ENCODE results near the gene LDHB.
A peak's percentile ranks its signal among the peaks of the same experiment; 100 is the strongest.

Gene LDHB

DNA sequence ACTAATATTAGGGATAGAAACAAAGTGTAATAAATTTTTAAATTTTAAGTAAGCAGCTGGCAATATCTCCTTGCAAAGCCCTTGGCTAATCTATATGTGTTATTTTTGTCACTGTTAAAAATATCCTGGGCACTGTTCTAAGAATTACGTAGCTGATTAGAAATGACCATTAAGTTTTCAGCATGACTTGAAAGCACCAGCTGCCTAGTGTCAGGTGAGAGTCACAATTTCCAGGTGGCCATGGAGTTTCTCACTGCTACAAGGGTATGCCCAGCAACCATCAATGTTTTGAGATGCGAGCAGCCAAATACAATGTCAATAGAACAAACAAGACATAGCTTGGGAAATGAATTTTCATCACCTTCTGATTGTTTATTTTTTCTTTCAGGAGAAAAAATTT, 29.7 kb downstream of the LDHB start:
- ChIA-PET POLR2A (no interaction called here), CTCF (interaction anchor here (0.6 kb wide), 1 partner anchor 19 kb away, joined by 3 read pairs; no protein-coding TSS in a partner anchor)
- TF ChIP-seq ZNF473 (tag by site-specific recombination; IDR thresholded peaks at IDR 0.05) (no peak), WT1 (tag by site-specific recombination; IDR thresholded peaks at IDR 0.05) (no peak), ZEB2 (tag by site-specific recombination; IDR thresholded peaks at IDR 0.05) (no peak), ZNF658 (tag by site-specific recombination; IDR thresholded peaks at IDR 0.05) (no peak), SP7 (tag by site-specific recombination; IDR thresholded peaks at IDR 0.05) (no peak), ZBTB1 (tag by site-specific recombination; IDR thresholded peaks at IDR 0.05) (no peak), ZFP3 (tag by site-specific recombination; IDR thresholded peaks at IDR 0.05; ENCODE audit: low read depth) (no peak), KLF7 (tag by site-specific recombination; IDR thresholded peaks at IDR 0.05; ENCODE audit: borderline replicate concordance) (no peak), ZNF585B (tag by site-specific recombination; IDR thresholded peaks at IDR 0.05) (no peak), ZNF629 (tag by site-specific recombination; IDR thresholded peaks at IDR 0.05) (no peak), ZNF624 (tag by site-specific recombination; IDR thresholded peaks at IDR 0.05) (no peak)
- TF ChIP-seq, protein P1, sequence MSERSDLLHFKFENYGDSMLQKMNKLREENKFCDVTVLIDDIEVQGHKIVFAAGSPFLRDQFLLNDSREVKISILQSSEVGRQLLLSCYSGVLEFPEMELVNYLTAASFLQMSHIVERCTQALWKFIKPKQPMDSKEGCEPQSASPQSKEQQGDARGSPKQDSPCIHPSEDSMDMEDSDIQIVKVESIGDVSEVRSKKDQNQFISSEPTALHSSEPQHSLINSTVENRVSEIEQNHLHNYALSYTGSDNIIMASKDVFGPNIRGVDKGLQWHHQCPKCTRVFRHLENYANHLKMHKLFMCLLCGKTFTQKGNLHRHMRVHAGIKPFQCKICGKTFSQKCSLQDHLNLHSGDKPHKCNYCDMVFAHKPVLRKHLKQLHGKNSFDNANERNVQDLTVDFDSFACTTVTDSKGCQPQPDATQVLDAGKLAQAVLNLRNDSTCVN (tag by site-specific recombination; optimal IDR thresholded peaks at IDR 0.05), result no peak
- TF ChIP-seq, protein P2, sequence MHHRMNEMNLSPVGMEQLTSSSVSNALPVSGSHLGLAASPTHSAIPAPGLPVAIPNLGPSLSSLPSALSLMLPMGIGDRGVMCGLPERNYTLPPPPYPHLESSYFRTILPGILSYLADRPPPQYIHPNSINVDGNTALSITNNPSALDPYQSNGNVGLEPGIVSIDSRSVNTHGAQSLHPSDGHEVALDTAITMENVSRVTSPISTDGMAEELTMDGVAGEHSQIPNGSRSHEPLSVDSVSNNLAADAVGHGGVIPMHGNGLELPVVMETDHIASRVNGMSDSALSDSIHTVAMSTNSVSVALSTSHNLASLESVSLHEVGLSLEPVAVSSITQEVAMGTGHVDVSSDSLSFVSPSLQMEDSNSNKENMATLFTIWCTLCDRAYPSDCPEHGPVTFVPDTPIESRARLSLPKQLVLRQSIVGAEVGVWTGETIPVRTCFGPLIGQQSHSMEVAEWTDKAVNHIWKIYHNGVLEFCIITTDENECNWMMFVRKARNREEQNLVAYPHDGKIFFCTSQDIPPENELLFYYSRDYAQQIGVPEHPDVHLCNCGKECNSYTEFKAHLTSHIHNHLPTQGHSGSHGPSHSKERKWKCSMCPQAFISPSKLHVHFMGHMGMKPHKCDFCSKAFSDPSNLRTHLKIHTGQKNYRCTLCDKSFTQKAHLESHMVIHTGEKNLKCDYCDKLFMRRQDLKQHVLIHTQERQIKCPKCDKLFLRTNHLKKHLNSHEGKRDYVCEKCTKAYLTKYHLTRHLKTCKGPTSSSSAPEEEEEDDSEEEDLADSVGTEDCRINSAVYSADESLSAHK (tag by site-specific recombination; IDR thresholded peaks at IDR 0.05), result no peak
- TF ChIP-seq, protein P3, sequence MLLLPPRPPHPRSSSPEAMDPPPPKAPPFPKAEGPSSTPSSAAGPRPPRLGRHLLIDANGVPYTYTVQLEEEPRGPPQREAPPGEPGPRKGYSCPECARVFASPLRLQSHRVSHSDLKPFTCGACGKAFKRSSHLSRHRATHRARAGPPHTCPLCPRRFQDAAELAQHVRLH (tag by site-specific recombination; IDR thresholded peaks at IDR 0.05), result no peak
- peaks cover 0 to 3% of the 10 kb centered on the region in 2 experiments; a peak in 1 of 3 replicates for H3K36me3 ChIP-seq (ENCODE audit: control insufficient read depth in 2 of 2, insufficient read depth in 1 of 2, low read length in 2 of 2)
- no peaks in the 10 kb centered on the region for H3K4me1 ChIP-seq (ENCODE audit: control insufficient read depth, insufficient read depth, low read length)
- no peaks in the 10 kb centered on the region for H3K9me3 ChIP-seq (ENCODE audit: control insufficient read depth, insufficient read depth, low read depth, low read length)
- no peak overlapping the region for H3K4me3 ChIP-seq (ENCODE audit: low read depth, low read length)
- no peak overlapping the region for H3K27ac ChIP-seq (ENCODE audit: extremely low read depth, low read depth, low read length)

DNA sequence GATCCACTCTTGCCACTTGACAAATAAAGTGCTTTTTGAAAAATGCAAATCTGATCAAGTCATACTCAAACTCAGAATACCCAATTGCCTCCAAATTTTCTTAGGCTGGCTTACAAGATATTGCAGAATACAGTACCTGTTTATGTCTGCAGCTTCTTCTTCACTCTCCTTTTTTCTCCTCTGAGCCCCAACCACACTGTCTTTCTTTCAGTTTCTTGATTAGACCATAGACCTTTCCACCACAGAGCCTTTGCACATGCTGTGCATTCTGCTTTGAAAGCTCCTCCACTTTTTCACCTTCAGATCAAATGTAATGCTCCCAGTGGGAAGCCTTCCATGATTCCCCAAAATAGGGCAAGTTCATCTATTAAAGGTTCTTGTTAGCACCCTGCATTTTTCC, 39.1 kb downstream of the LDHB start:
- Histone ChIP-seq H3K4me1 (ENCODE audit: control insufficient read depth, insufficient read depth, low read length) (no peaks in the 10 kb centered on the region), H3K4me3 (ENCODE audit: low read depth, low read length) (no peak overlapping the region), H3K27ac (ENCODE audit: extremely low read depth, low read depth, low read length) (no peak overlapping the region), H3K36me3 (ENCODE audit: control insufficient read depth in 2 of 2, insufficient read depth in 1 of 2, low read length in 2 of 2) (no peaks in the 10 kb centered on the region), H3K9me3 (ENCODE audit: control insufficient read depth, insufficient read depth, low read depth, low read length) (no peaks in the 10 kb centered on the region; the same call in 1 of the 2 replicates)
- ChIA-PET CTCF (no interaction called here), POLR2A (no interaction called here)
- TF ChIP-seq, protein P4, sequence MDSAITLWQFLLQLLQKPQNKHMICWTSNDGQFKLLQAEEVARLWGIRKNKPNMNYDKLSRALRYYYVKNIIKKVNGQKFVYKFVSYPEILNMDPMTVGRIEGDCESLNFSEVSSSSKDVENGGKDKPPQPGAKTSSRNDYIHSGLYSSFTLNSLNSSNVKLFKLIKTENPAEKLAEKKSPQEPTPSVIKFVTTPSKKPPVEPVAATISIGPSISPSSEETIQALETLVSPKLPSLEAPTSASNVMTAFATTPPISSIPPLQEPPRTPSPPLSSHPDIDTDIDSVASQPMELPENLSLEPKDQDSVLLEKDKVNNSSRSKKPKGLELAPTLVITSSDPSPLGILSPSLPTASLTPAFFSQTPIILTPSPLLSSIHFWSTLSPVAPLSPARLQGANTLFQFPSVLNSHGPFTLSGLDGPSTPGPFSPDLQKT (IDR thresholded peaks at IDR 0.05; ENCODE audit: borderline replicate concordance, low read depth, low read length), result no peak
- 0 out of 2 replicates have a peak, but pooled peaks have one; percentile 24 for TF ChIP-seq ZNF623 (tag by site-specific recombination; IDR thresholded peaks at IDR 0.05)

DNA sequence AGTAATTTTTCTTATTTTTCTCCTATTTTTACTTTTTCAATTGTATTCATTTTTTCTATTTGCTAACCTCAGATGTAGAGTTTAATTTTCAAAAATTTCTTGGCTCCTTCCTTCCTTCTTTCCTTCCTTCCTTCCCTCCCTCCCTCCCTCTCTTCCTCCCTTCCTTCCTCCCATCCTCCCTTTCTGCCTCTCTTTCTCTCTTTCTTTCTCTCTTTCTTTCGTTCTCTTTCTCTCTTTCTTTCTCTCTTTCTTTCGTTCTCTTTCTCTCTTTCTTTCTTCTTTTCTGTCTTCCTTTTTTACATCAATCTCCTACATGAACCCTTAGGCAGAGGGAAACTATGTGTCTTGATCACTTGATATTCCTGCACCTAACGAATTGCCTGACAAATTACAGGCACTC, 40.6 kb downstream of the LDHB start:
- H3K4me3 ChIP-seq (ENCODE audit: low read depth, low read length), result no peak overlapping the region
- no peaks in the 10 kb centered on the region for H3K4me1 ChIP-seq (ENCODE audit: control insufficient read depth, insufficient read depth, low read length)
- no peaks in the 10 kb centered on the region for H3K36me3 ChIP-seq (ENCODE audit: control insufficient read depth in 2 of 2, insufficient read depth in 1 of 2, low read length in 2 of 2)
- no peak overlapping the region for H3K27ac ChIP-seq (ENCODE audit: extremely low read depth, low read depth, low read length)
- ChIA-PET POLR2A (no interaction called here), CTCF (no interaction called here)
- no peaks in the 10 kb centered on the region; the same call in 1 of the 2 replicates for H3K9me3 ChIP-seq (ENCODE audit: control insufficient read depth, insufficient read depth, low read depth, low read length)
- TF ChIP-seq SCRT2 (tag by site-specific recombination; IDR thresholded peaks at IDR 0.05) (no peak), ZNF248 (tag by site-specific recombination; IDR thresholded peaks at IDR 0.05) (no peak), ZNF596 (tag by site-specific recombination; IDR thresholded peaks at IDR 0.05) (peak; percentile 68; the same call in 1 of the 2 replicates), SP2 (tag by site-specific recombination; IDR thresholded peaks at IDR 0.05) (no peak), ZNF223 (tag by site-specific recombination; IDR thresholded peaks at IDR 0.05) (no peak)
